T-helper 1 cell treated with Interleukin-12 subunit alpha and Interleukin-12 subunit beta and Interleukin-4 antibody, amounts not matched to agents 30 ng/mL and 1 ng/mL, for 36 hours (primary cell): ENCODE measurements around the gene ACOT9. TPM values are rescaled to one million over a fixed set of nuclear protein-coding genes. Genes with fewer than 3 reads are reported as not detected.
"Not testable (repeated sequence)": the region's sequence is repeated elsewhere in the genome, so short reads cannot be mapped to it uniquely, and the experiment has no call there.

Source experiments
- intact Hi-C: fragments of 100-400 bp; cut with micrococcal nuclease; formaldehyde crosslinking; loops from one replicate; pipeline ENCODE4 v1.15.1; 2024
- total RNA-seq: library from RNA; stranded (reverse); gene quantifications from 2 replicates; pipeline ENCODE4 v1.2.3, GENCODE V29; 2022

Gene ACOT9
- total RNA-seq, 1 donor from 2014 or later: 43.4 TPM

- intact Hi-C loops: no loop called here
These were observed 37.8 kb downstream of the ACOT9 start for GRCh38 chrX:23705235-23705634.

GRCh38 chrX:23704673-23705206 is 38.3 kb downstream of the ACOT9 start:
- intact Hi-C loops: no loop called here

- intact Hi-C loops: loop anchor here (10.0 kb wide), 2 partner anchors 325 to 355 kb away; partner anchors contain the start of genes EIF2S3 and KLHL15
These were observed 43.4 kb downstream of the ACOT9 start for GRCh38 chrX:23699636-23700194.

GRCh38 chrX:23694606-23695005 is 48.5 kb downstream of the ACOT9 start:
- intact Hi-C loops: loop anchor here (1.0 to 10.0 kb wide), 5 partner anchors 58 to 360 kb away; partner anchors contain the start of genes EIF2S3 and KLHL15

- intact Hi-C loops: loop anchor here (10.0 kb wide), 2 partner anchors 333 to 363 kb away; partner anchors contain the start of genes EIF2S3 and KLHL15
These were observed 50.9 kb downstream of the ACOT9 start for GRCh38 chrX:23692166-23692565.

GRCh38 chrX:23676486-23676885 is 66.6 kb downstream of the ACOT9 start:
- intact Hi-C loops: not testable (repeated sequence)

- intact Hi-C loops: no loop called here
These were observed 70.0 kb downstream of the ACOT9 start for GRCh38 chrX:23673108-23673507.

- intact Hi-C loops: no loop called here
These were observed 72.5 kb downstream of the ACOT9 start for GRCh38 chrX:23670528-23670927.

GRCh38 chrX:23668335-23668734 is 74.7 kb downstream of the ACOT9 start:
- intact Hi-C loops: loop anchor here (10.0 kb wide), 3 partner anchors 356 to 1694 kb away; partner anchors contain the start of gene KLHL15

GRCh38 chrX:23667239-23668177 is 75.6 kb downstream of the ACOT9 start, which contains the start of gene PRDX4:
PRDX4 (plus strand) TSS chrX:23667493; CDS start chrX:23667571, 78 bp downstream.
- intact Hi-C loops: loop anchor here (1.0 to 10.0 kb wide), 10 partner anchors 30 to 1693 kb away; partner anchors contain the start of genes EIF2S3, KLHL15 and ZFX

- intact Hi-C loops: loop anchor here (2.0 to 10.0 kb wide), 5 partner anchors 287 to 1691 kb away; partner anchors contain the start of genes KLHL15 and ZFX
These were observed 76.8 kb downstream of the ACOT9 start for GRCh38 chrX:23666282-23666681.

GRCh38 chrX:23664496-23664895 is 78.6 kb downstream of the ACOT9 start:
- intact Hi-C loops: loop anchor here (10.0 kb wide), 3 partner anchors 360 to 1690 kb away; partner anchors contain the start of gene KLHL15

GRCh38 chrX:23662853-23663252 is 80.2 kb downstream of the ACOT9 start:
- intact Hi-C loops: loop anchor here (1.0 to 10.0 kb wide), 4 partner anchors 26 to 1688 kb away; partner anchors contain the start of gene KLHL15

GRCh38 chrX:23662187-23662586 is 80.9 kb downstream of the ACOT9 start:
- intact Hi-C loops: loop anchor here (1.0 to 10.0 kb wide), 4 partner anchors 25 to 1687 kb away; partner anchors contain the start of gene KLHL15

GRCh38 chrX:23661671-23662070 is 81.4 kb downstream of the ACOT9 start:
- intact Hi-C loops: loop anchor here (1.0 to 10.0 kb wide), 4 partner anchors 24 to 1687 kb away; partner anchors contain the start of gene KLHL15

GRCh38 chrX:23660766-23661132 is 82.3 kb downstream of the ACOT9 start:
- intact Hi-C loops: loop anchor here (10.0 kb wide), 3 partner anchors 364 to 1686 kb away; partner anchors contain the start of gene KLHL15

GRCh38 chrX:23660083-23660765 is 82.9 kb downstream of the ACOT9 start:
- intact Hi-C loops: loop anchor here (10.0 kb wide), 3 partner anchors 365 to 1685 kb away; partner anchors contain the start of gene KLHL15

GRCh38 chrX:23659339-23659738 is 83.7 kb downstream of the ACOT9 start:
- intact Hi-C loops: no loop called here

GRCh38 chrX:23656684-23657083 is 86.4 kb downstream of the ACOT9 start:
- intact Hi-C loops: no loop called here

GRCh38 chrX:23656091-23656490 is 87.0 kb downstream of the ACOT9 start:
- intact Hi-C loops: no loop called here
